HCT116 (cell line): ENCODE measurements around the gene IDI1. TPM values are rescaled to one million over a fixed set of nuclear protein-coding genes. Genes with fewer than 3 reads are reported as not detected.

Source experiments
- ATAC-seq: fragments of 200-7000 bp; cut with Tn5 transposase; 2 replicates; pipeline ENCODE4 v1.9.1; 2020; ENCODE audit warnings: mild to moderate bottlenecking, moderate library complexity
- BruUV-seq: library from RNA; stranded (reverse); fragments of 400-500 nt; replicated peaks from 2 replicates; lab custom pipeline; 2021; lab: Mats Ljungman, UMichigan
- CTCF ChIA-PET: fragments of 300-600 bp; sonication (Branson Sonifier 250); formaldehyde crosslinking; loops from one replicate; lab custom pipeline; 2021; ENCODE audit warnings: antibody characterized with exemption; lab: Charles Lee
- POLR2A ChIA-PET: fragments of 300-600, 350-600 bp; sonication (Branson Sonifier 250); formaldehyde crosslinking; loops from one replicate; lab custom pipeline; 2021; ENCODE audit warnings: antibody characterized with exemption; lab: Charles Lee
- RAD21 ChIA-PET, 2 experiments: fragments of 300-600 bp; sonication (Branson Sonifier 250); formaldehyde crosslinking; loops; one replicate each; lab custom pipeline; 2023; ENCODE audit warnings: low total read pairs in 2 of 2; ENCODE audit not compliant: uncharacterized antibody in 2 of 2, unreplicated experiment in 2 of 2, low non-redundant PET in 1 of 2; lab: Charles Lee
- DNase-seq: peaks from one replicate; pipeline ENCODE4 v3.0.0-alpha.2; 2010; ENCODE audit warnings: low read depth, low spot score
- H2AFZ ChIP-seq: fragments of 200-600 bp; shearing (Covaris generic), sonication (generic); 2 replicates; pipeline ENCODE4 v1.6.1; 2017; ENCODE audit warnings: low read depth, mixed run types, mixed read lengths, antibody characterized with exemption, low read length; ENCODE audit not compliant: poor library complexity, severe bottlenecking
- H3K27ac ChIP-seq: 2 replicates; pipeline ENCODE4 v1.5.1; 2012; ENCODE audit warnings: low read depth, low read length
- H3K27me3 ChIP-seq: fragments of 200-600 bp; sonication (generic); 2 replicates; pipeline ENCODE4 v1.6.1; 2016; ENCODE audit warnings: mixed run types, low read length, mixed read lengths; ENCODE audit not compliant: insufficient read depth
- H3K36me3 ChIP-seq, 2 experiments: fragments of 200-500 bp in 1 of 2; fragments of 200-600 bp in 1 of 2; sonication (Bioruptor generic) in 1 of 2; sonication (generic) in 1 of 2; 2 replicates each; pipeline versions ENCODE4 v1.5.1 to v1.6.1; 2014 to 2016; ENCODE audit warnings: low read length in 2 of 2, inconsistent platforms in 1 of 2, mixed read lengths in 1 of 2, mixed run types in 1 of 2; ENCODE audit not compliant: insufficient read depth in 2 of 2, control insufficient read depth in 1 of 2
- H3K4me1 ChIP-seq, 2 experiments: fragments of 200-600 bp in 1 of 2; sonication (generic) in 1 of 2; 2 replicates each; pipeline versions ENCODE4 v1.5.1 to v1.6.1; 2012 to 2017; ENCODE audit warnings: low read length in 2 of 2, inconsistent platforms in 1 of 2, mild to moderate bottlenecking in 1 of 2, mixed read lengths in 1 of 2, mixed run types in 1 of 2, moderate library complexity in 1 of 2; ENCODE audit not compliant: insufficient read depth in 2 of 2, control insufficient read depth in 1 of 2
- H3K4me2 ChIP-seq: fragments of 200-600 bp; sonication (generic); 2 replicates; pipeline ENCODE4 v1.6.1; 2017; ENCODE audit warnings: mixed run types, low read length, mixed read lengths
- H3K4me3 ChIP-seq, 2 experiments: fragments of 200-600 bp in 1 of 2; sonication (generic) in 1 of 2; replicated peaks in 1 of 2; 2 replicates each; pipeline ENCODE4 v1.5.1; 2011 to 2016; ENCODE audit warnings: low read length in 2 of 2, control low read depth in 1 of 2, low read depth in 1 of 2, mild to moderate bottlenecking in 1 of 2, mixed read lengths in 1 of 2, mixed run types in 1 of 2
- H3K79me2 ChIP-seq: fragments of 200-600 bp; sonication (generic); 2 replicates; pipeline ENCODE4 v1.6.1; 2017; ENCODE audit warnings: mild to moderate bottlenecking, mixed run types, low read length, moderate library complexity, mixed read lengths; ENCODE audit not compliant: insufficient read depth
- H3K9ac ChIP-seq: fragments of 200-600 bp; sonication (generic); 2 replicates; pipeline ENCODE4 v1.6.1; 2016; ENCODE audit warnings: low read length, mixed read lengths
- H3K9me2 ChIP-seq: fragments of 200-600 bp; sonication (generic), shearing (Covaris generic); 2 replicates; pipeline ENCODE4 v1.6.1; 2017; ENCODE audit warnings: mixed run types, mild to moderate bottlenecking, moderate library complexity; ENCODE audit not compliant: insufficient read depth
- H3K9me3 ChIP-seq, 2 experiments: fragments of 200-500 bp in 1 of 2; fragments of 200-600 bp in 1 of 2; sonication (Bioruptor generic) in 1 of 2; sonication (generic) in 1 of 2; 2 replicates each; pipeline ENCODE4 v1.6.1; 2014 to 2017; ENCODE audit warnings: low read length in 2 of 2, mixed read lengths in 2 of 2, inconsistent platforms in 1 of 2, low read depth in 1 of 2, mild to moderate bottlenecking in 1 of 2, mixed run types in 1 of 2, moderate library complexity in 1 of 2; ENCODE audit not compliant: control insufficient read depth in 1 of 2, insufficient read depth in 1 of 2
- H4K20me1 ChIP-seq: fragments of 200-600 bp; sonication (generic), shearing (Covaris generic); 2 replicates; pipeline ENCODE4 v1.6.1; 2017; ENCODE audit warnings: mixed run types, mild to moderate bottlenecking, moderate library complexity; ENCODE audit not compliant: insufficient read depth
- EZH2 ChIP-seq: fragments of 200-600 bp; sonication (generic); IDR thresholded peaks from 2 replicates; pipeline ENCODE4 v1.6.1; 2017; ENCODE audit warnings: antibody characterized with exemption, mixed run types
- SRF ChIP-seq: IDR thresholded peaks from 2 replicates; pipeline ENCODE4 v1.6.1; 2012; ENCODE audit warnings: low read depth
- ZNF274 ChIP-seq: fragments of 200-500 bp; sonication (Bioruptor generic); IDR thresholded peaks from 2 replicates; pipeline ENCODE4 v1.6.1; 2014; ENCODE audit warnings: mild to moderate bottlenecking, low read depth, low read length, inconsistent platforms
- intact Hi-C: fragments of 100-400 bp; cut with micrococcal nuclease; formaldehyde crosslinking; loops from 2 replicates; pipeline ENCODE4 v1.10.0; 2022
- total RNA-seq: library from RNA; stranded (reverse); gene quantifications from one replicate; pipeline ENCODE4 v1.2.1, GENCODE V29; 2021; ENCODE audit not compliant: unreplicated experiment
- TF ChIP-seq, protein P1 (sequence below): IDR thresholded peaks from 2 replicates; pipeline ENCODE4 v1.6.1; 2012; ENCODE audit warnings: low read depth

IDI1 gene
- total RNA-seq, 1 experiment from 2014 or later: 37.8 TPM

DNA sequence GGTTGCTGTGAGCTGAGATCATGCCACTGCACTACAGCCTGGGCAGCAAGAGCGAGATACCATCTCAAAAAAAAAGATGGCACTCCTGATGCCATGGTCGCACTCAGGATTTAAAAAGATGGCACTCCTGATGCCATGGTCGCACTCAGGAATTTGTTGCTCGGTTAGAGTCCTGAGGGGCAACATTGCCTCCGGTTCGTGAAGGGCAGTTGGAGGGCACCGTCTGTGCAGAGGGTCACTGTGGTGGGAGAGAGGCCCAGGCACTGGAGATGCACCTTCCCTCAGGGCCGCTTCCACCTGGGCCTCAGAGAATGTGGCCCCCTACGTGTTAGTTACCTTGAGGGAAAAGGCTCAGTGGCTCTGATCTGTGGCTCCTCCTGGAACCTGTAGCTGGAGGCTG lies 42.3 kb downstream of the IDI1 start:
- no peak for ATAC-seq
- peaks cover 0 to 4% of the 10 kb centered on the region in 2 experiments; a peak in 1 of 4 replicates for H3K9me3 ChIP-seq
- H2AFZ ChIP-seq: no peak overlapping the region
- intact Hi-C loops: no loop called here
- no peaks in the 10 kb centered on the region for H3K4me1 ChIP-seq
- H4K20me1 ChIP-seq: peaks cover 19% of the 10 kb centered on the region; the same call in 1 of the 2 replicates
- H3K4me3 ChIP-seq: no peak overlapping the region
- H3K36me3 ChIP-seq: peaks cover 80 to 87% of the 10 kb centered on the region in 2 experiments
- H3K27ac ChIP-seq: no peak overlapping the region
- H3K27me3 ChIP-seq: no peaks in the 10 kb centered on the region
- POLR2A ChIA-PET: no interaction called here
- TF ChIP-seq ZNF274 (no peak), SRF (no peak), EZH2 (no peak)
- TF ChIP-seq, protein P1, sequence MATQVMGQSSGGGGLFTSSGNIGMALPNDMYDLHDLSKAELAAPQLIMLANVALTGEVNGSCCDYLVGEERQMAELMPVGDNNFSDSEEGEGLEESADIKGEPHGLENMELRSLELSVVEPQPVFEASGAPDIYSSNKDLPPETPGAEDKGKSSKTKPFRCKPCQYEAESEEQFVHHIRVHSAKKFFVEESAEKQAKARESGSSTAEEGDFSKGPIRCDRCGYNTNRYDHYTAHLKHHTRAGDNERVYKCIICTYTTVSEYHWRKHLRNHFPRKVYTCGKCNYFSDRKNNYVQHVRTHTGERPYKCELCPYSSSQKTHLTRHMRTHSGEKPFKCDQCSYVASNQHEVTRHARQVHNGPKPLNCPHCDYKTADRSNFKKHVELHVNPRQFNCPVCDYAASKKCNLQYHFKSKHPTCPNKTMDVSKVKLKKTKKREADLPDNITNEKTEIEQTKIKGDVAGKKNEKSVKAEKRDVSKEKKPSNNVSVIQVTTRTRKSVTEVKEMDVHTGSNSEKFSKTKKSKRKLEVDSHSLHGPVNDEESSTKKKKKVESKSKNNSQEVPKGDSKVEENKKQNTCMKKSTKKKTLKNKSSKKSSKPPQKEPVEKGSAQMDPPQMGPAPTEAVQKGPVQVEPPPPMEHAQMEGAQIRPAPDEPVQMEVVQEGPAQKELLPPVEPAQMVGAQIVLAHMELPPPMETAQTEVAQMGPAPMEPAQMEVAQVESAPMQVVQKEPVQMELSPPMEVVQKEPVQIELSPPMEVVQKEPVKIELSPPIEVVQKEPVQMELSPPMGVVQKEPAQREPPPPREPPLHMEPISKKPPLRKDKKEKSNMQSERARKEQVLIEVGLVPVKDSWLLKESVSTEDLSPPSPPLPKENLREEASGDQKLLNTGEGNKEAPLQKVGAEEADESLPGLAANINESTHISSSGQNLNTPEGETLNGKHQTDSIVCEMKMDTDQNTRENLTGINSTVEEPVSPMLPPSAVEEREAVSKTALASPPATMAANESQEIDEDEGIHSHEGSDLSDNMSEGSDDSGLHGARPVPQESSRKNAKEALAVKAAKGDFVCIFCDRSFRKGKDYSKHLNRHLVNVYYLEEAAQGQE: no peak
- TF ChIP-seq, all 23 proteins: peak for 0
- Histone ChIP-seq H3K9ac (no peak overlapping the region), H3K9me2 (no peaks in the 10 kb centered on the region), H3K79me2 (peaks cover 91% of the 10 kb centered on the region), H3K4me2 (no peak overlapping the region)
- ChIA-PET CTCF (no interaction called here), RAD21 (no interaction called here)
- no peak for DNase-seq
- no TSS peak for BruUV-seq
